Fibroblast of the conjunctiva (primary cell): Measurements from ENCODE around the gene PKIB.
A peak's percentile ranks its signal among the peaks of the same experiment; 100 is the strongest.
"Not testable (repeated sequence)": the region's sequence is repeated elsewhere in the genome, so short reads cannot be mapped to it uniquely, and the experiment has no call there.

Experiments
- DNase-seq: peaks from one replicate; pipeline ENCODE4 v3.0.0-alpha.2; 2010; ENCODE audit warnings: low read depth

The PKIB gene

GRCh38 chr6:122710908-122711635 is 100.9 kb downstream of the PKIB start:
- no peak for DNase-seq

DNA sequence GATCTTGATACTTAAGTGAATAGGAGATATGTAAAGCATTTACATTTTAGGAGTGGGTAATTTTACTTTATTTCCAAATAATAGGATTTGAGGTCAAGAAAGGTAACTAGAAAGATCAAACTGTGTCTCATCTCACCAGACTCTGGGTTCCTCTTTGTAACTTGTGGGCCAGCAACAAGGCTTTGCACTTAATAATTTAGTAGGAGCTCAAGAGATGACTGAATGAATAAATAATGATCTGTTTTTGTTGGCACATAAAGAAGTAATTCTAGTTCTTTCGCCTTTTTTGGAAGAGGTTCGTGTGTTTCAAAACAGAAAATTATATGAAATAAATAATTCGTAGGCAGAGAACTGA is 101.9 kb downstream of the PKIB start:
- no peak for DNase-seq

DNA sequence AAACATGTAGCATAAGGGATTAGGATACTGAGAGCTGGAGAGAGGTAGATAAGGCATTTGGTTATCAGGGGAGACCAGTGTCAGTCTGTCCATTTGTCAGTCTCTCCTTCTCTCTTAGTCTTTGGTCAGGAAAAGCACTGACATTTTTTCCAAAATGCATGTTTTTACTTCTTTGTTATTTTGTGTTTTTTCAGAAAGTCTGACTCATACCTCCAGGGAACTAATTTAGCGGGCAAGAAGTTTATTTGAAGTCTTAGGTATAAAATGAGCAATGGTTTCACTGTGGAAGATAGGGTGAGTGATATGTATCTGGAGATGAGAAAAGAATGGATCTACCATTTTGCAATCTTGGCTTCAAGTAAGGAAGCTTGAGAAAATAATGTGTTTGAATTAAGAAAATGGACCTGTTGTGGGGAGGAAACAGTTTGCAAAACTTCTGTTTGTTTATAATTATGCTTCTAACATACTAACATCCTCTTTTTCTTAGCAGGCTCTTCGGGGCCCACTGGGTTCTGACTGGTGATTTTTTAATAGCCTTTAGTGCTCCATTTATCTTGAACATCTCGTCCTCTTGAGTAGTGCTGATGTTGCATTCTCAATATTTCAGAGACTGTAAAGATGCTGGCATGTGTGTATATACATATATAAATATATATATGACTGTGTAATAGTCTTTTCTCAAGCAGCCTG is 102.4 kb downstream of the PKIB start:
- DNase-seq, result no peak

DNA sequence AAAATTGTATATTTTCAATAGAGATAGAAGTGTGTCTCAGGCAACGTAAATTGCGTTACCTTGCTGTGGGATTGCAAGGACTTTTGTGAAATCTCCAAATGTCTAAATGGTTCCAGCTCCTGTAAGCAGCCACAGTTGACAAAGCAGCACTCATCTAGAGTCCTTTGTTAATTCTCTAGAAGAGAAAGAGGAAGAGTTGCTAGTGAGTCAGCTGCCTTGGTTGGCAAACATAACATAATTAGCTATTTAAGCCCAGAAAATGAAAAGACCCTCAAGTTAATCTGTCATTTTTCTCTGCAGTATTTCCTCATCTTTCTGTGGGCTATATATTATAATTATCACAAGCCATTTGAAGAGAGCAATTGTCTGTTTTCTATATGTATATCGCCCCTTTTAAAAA is 102.9 kb downstream of the PKIB start:
- DNase-seq, result no peak

DNA sequence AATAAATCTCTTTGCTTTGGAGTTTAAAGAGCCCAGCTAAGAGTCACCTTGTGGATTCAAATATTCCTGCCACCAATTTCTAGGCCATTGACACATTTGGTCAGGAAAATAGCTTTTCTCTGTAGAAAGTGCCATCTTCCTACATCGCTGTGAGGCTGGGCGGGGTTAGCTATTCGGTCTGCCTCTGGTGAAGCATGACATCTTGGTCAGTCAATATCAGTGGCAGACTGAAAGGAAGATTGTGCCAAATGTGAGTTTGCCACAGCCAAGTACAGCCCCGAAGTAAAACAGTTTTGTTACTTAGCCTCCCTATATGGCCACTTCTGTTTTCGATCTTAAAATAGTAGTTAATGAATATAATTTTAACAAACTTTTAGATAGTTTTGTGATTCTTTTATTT is 103.9 kb downstream of the PKIB start:
- no peak for DNase-seq

DNA sequence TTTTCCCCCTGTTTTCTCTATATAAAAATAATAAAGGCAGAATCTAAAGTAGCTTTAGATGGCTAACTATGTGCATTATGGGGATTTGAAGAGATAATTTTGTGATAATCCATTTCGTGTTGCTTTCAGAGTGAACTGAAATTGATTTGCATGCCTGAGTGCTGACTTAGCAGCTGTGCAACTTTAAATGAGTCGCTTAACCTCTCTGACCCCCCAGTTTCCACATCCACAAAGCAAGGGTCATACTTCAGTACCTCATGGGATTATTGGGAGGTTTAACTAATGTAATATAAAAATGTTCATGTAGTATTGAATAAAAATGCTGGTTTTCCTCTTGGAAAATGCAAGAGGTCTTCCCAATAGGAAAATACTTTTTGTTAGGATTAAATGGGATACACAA is 105.5 kb downstream of the PKIB start:
- DNase-seq, result no peak

GRCh38 chr6:122717350-122717749 is 107.1 kb downstream of the PKIB start:
- DNase-seq, result no peak

GRCh38 chr6:122718616-122719015 is 108.4 kb downstream of the PKIB start:
- no peak for DNase-seq

DNA sequence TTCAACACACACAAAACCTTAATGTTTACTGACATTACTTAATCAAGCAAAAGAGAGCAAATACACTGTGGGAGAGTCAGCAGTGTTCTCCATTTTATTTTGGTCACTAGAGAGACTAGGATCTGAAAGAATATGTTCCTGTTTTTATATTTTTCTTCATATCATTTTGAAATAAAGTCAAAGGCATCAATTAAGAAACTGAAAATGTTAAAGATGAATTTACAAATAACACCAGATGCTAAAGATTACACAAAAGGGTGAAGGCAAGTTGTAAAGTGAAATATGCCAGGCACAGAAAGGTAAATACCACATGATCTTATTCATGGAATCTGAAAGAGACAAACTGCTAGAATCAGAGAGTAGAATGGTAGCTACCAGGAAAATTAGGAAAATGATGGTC is 109.0 kb downstream of the PKIB start:
- DNase-seq, result no peak

DNA sequence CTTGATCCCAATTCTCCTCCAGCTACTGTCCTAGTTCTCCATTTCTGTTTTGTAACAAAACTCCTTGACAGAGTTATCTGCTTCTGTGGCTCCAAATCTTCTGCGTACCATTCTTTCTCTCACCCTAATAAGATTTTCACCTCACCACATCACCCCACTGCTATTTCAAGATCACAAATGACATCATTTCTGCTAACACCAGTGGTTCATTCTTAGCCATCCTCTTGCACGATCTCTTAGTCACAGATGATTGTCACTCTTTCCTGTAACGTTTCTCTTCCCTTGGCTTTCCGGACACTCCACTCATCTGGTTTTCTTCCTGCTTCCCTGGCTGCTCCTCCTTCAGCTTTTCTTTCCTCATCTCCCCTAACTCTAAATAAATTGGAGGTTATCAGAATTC is 112.5 kb downstream of the PKIB start:
- DNase-seq, result no peak

GRCh38 chr6:122726649-122727048 is 116.4 kb downstream of the PKIB start:
- DNase-seq, result no peak

DNA sequence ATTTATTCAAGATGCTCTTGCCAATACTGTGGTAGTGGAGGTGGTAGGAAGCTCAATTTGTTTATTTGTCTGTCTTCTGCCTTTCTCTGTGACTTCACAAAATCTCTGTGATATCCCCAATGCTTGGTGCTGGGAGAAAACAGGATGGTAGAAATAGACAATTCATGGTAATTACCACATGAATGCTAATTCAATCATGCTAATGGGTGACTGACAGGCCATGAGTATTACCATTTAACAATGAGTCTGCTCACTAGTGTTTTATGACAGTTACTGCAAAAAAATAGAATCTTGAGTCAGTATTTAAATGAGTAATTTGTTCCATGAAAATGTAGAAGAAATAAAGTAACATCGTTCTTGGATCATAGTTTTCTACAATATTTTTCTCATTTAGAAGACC is 117.0 kb downstream of the PKIB start:
- no peak for DNase-seq

DNA sequence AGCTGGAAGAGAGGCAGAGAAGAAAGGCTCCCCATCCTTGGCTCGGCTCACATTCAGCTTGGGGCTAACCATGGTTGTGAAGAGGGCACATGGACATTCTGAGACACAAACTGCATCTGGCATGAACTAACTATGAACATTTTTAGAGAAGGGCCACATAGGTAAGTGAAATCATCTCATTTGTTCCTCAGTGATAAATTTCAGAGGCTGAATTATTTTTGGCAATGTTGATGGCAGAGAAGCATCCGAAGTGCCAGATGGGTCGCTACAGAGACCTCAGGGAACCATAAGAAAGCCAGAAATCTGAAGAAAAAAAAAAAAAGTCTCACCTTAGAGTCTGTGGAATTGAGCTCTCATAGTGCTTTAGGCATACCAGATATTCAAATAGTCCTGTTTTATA is 120.1 kb downstream of the PKIB start:
- no peak for DNase-seq

DNA sequence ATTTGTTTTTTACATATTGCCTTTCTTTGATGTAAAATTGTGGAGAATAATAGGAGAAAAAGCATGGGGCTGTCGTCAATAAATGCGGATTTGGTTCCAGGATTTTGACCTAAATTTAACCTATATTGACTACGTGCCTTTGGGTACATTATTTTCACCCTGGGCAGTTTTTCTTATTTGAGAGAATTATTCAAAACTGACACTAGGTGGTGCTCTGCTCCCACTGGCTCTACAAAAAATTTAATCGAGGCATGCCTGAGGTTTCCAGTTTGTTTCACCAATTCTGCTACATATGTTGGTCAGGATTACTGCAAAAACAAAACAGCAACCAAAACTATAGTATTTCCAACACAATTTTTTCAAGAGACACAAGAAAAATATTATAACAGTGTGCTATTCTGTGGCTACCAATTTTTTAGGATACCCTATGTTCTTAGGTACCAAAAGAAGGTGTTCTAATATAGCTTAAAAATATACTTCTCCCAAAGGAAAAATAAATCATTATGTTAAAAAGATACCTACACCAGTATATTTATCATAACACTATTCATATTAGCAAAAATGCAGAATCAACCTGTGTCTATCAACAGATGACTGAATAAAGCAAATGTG is 120.7 kb downstream of the PKIB start:
- peak; percentile 26 for DNase-seq

DNA sequence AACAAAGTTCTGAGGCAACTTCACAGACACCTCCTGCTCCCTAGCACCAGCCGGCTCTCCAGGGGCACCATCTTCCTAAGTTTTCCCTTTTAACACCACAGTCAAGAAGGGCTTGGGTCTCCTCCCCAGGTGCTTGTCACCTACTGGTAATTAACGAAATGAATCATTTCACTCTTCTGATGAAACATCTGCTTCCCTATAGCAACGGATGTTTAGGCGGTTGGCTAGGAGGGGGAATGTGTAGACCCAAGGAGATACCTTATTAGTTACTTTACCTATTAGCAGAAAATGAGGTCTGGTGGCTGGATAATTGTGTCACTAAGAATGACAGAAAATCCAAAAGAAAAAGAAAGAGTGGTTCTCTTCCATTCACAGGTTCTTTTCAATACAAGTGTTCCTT is 123.1 kb downstream of the PKIB start:
- no peak for DNase-seq

DNA sequence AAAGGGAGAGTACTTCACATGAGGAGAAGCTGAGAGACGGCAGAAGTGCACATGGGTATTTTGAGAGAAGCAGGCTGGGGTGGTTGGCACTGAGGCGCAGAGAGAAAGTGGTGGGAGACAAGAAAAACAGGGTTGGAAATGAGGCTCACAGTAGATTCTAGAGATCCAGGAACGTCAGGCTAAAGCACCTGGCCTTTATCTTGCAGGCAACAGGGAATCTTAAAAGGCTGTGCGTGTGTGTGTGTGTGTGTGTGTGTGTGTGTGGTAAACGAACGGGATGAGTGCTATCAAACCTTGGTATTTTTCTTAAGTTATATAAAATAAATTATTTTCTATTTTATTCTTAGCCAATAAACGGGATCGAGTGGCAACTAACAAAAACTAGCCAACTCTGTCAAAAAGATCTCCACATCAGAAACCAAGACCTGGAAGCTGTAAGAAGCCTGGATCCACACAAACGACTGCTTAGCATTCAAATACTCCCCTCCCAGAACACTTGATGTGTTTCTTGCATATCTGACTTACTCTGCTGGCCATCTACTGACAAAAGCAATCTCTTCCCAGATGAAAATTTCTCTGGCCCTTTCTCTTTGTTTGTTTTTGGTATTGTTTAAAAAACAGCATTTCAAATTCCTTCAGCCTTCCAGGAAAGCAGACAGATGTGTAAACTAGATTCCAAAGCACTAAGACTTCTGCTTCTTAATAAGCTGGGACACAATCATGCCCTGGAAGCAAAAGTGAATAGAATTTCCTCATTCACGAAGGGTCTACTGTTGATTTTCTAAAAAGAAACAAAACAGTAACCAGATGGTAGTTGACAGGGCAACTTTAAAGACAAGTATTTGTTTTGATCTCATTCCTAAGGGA is 124.6 kb downstream of the PKIB start:
- DNase-seq, result no peak

DNA sequence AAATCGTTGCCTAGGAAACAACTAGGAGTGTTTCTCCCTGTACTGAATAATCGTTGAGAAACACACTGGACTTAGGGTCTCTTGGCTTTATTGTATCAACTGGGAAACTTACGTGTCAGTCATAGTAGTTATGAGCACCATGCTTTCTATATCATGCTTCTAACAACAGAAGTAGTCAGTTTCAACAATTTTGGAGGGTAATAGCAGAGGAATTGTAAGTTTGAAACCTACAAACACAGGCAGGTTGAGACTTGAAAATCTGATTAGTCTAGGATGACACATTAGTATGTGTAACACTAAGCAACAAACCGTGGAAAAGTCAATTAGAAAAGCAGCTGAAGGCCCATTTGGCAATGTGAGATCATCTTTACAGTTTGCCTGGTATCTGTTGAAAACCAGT is 125.4 kb downstream of the PKIB start:
- no peak for DNase-seq

GRCh38 chr6:122736163-122736562 is 126.0 kb downstream of the PKIB start:
- DNase-seq, result no peak

DNA sequence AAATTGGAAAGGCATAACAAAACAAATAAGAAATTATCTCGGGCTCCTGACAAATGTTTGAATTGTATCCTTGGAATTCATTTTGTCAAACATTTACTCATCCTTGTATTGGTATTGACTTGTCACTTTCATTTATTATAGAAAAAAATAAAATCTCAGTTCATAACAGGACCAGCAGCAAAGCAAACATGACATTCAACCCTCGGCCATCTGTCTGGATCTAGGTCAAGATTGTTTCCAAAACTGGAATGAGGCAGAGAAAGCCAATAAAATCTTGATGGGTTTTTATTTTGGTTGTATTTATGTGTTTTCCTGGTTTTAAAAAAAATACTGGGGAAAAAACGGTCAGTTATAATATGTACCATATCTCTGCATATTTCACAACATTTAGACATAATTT is 126.4 kb downstream of the PKIB start:
- DNase-seq, result no peak

GRCh38 chr6:122740091-122740490 is 129.9 kb downstream of the PKIB start:
- DNase-seq, result no peak

- DNase-seq, result no peak
Observed at GRCh38 chr6:122740936-122741335, 130.7 kb downstream of the PKIB start.

- not testable (repeated sequence) for DNase-seq
Observed at GRCh38 chr6:122744247-122744646, 134.0 kb downstream of the PKIB start.

DNA sequence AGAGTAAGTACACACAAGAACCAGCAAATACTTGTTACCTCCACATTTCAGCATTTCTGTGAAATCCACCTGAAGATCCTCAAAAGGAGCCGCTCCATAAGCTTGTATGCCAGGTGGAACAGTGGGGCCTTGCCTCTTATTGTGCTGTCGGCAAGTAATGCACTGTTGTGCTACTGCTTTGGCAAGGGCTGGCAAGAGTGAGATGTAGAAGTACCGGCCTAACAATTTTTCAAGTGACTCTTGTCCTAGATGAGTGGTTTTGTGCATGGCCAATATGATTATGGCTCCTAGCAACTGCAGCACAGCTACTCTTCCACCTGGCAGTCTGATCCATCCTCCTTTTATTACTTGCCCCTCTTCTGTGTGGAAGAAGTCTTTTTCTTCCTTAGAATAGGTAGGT is 134.7 kb downstream of the PKIB start:
- not testable (repeated sequence) for DNase-seq
